ENCODE data around the gene FGF7. TPM values are rescaled to one million over a fixed set of nuclear protein-coding genes. Genes with fewer than 3 reads are reported as not detected.

The FGF7 gene
- total and polyA plus RNA-seq, 4 donors: 0.13 to 0.62 (median 0.33) TPM; not detected in 1

GRCh38 chr15:49428409-49429095 is 5.5 kb downstream of the FGF7 start (continued):
- TF ChIP-seq CTCF (IDR thresholded peaks at IDR 0.05; ENCODE audit: low read depth, low read length, missing input control) (no peak), ATF3 (IDR thresholded peaks at IDR 0.05) (no peak), YY1 (IDR thresholded peaks at IDR 0.05) (peak; percentile 55), HNF4G (IDR thresholded peaks at IDR 0.05) (peak; percentile 74), FOXA2 (IDR thresholded peaks at IDR 0.05) (peak; percentile 84), TAF1 (conservative IDR thresholded peaks at IDR 0.05) (no peak), JUND (IDR thresholded peaks at IDR 0.05) (no peak), HNF4A (conservative IDR thresholded peaks at IDR 0.05) (peak; percentile 92 to 96), NR2F2 (IDR thresholded peaks at IDR 0.05) (no peak), RXRA (IDR thresholded peaks at IDR 0.05) (peak; percentile 17 to 71), SP1 (IDR thresholded peaks at IDR 0.05) (peak; percentile 66), FOXA1 (IDR thresholded peaks at IDR 0.05) (peak; percentile 66), RAD21 (IDR thresholded peaks at IDR 0.05) (peak; percentile 52 to 60)

GRCh38 chr15:49430046-49430445 is 7.0 kb downstream of the FGF7 start:
- Histone ChIP-seq H3K9me3 (ENCODE audit: control insufficient read depth in 4 of 4, low read length in 3 of 4) (no peaks in the 10 kb centered on the region), H3K9ac (ENCODE audit: low read depth in 1 of 2, low read length in 2 of 2) (no peak overlapping the region), H3K27ac (ENCODE audit: low read depth in 1 of 2, low read length in 2 of 2) (no peak overlapping the region), H3K36me3 (ENCODE audit: control insufficient read depth in 4 of 4, insufficient read depth in 3 of 4, low read depth in 1 of 4, low read length in 3 of 4) (no peaks in the 10 kb centered on the region), H3K4me3 (ENCODE audit: low read depth in 1 of 3, low read length in 3 of 3) (no peak overlapping the region), H3K27me3 (ENCODE audit: control insufficient read depth in 4 of 4, insufficient read depth in 4 of 4, low read length in 3 of 4) (no peaks in the 10 kb centered on the region), H3K4me1 (ENCODE audit: control insufficient read depth in 4 of 4, insufficient read depth in 4 of 4, low read length in 3 of 4) (peaks cover 0 to 10% (median 2%) of the 10 kb centered on the region in 4 donors)
- TF ChIP-seq NR2F2 (IDR thresholded peaks at IDR 0.05) (no peak), TAF1 (conservative IDR thresholded peaks at IDR 0.05) (no peak), HNF4A (conservative IDR thresholded peaks at IDR 0.05) (no peak), SP1 (IDR thresholded peaks at IDR 0.05) (no peak), EGR1 (IDR thresholded peaks at IDR 0.05; ENCODE audit: low read depth in 2 of 2) (no peak), CTCF (IDR thresholded peaks at IDR 0.05; ENCODE audit: low read depth, low read length, missing input control) (no peak), YY1 (IDR thresholded peaks at IDR 0.05) (no peak), ZBTB33 (IDR thresholded peaks at IDR 0.05) (no peak), REST (IDR thresholded peaks at IDR 0.05) (no peak), MAX (IDR thresholded peaks at IDR 0.05) (no peak), RAD21 (IDR thresholded peaks at IDR 0.05) (no peak), JUND (IDR thresholded peaks at IDR 0.05) (no peak), GABPA (IDR thresholded peaks at IDR 0.05 in 1 of 2, conservative IDR thresholded peaks at IDR 0.05 in 1 of 2) (no peak), HNF4G (IDR thresholded peaks at IDR 0.05) (no peak), FOXA2 (IDR thresholded peaks at IDR 0.05) (no peak), FOXA1 (IDR thresholded peaks at IDR 0.05) (no peak), RXRA (IDR thresholded peaks at IDR 0.05) (no peak)
- 90% methylated on average over 1 of the region's 1 CpG for WGBS
- DNase-seq (ENCODE audit: low spot score): no peak
